ENCODE results near the gene NHSL1. TPM values are rescaled to one million over a fixed set of nuclear protein-coding genes. Genes with fewer than 3 reads are reported as not detected.

NHSL1 gene
- total RNA-seq, 2 experiments from 2014 or later, result 0.68 to 0.76 TPM

- H3K27ac Mint-ChIP-seq, result no peak overlapping the region
- peaks cover 4% of the 10 kb centered on the region for H3K27me3 Mint-ChIP-seq
- H3K36me3 Mint-ChIP-seq, result no peaks in the 10 kb centered on the region
- peak; percentile 13 for DNase-seq
- H3K9me3 Mint-ChIP-seq, result no peaks in the 10 kb centered on the region
- H3K4me1 Mint-ChIP-seq, result peaks cover 1% of the 10 kb centered on the region
- H3K4me3 Mint-ChIP-seq, result no peak overlapping the region
These were observed 10.1 kb upstream of the NHSL1 start for GRCh38 chr6:138509371-138509770.

DNA sequence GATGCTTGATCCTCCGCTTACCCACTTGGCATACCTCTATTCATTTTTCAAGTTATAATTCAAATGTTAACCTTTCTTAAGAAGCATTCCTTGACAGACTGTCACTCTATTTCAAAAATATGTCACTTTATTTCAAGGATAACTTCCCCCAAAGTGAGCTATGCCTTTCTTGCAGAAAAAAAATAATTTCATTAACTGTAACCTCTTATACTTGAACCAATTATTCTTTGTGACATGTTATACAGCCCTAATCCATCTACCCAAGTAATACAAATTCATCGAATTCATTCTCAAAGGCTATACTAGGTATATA lies 9.3 kb upstream of the NHSL1 start:
- no peak for DNase-seq
- H3K36me3 Mint-ChIP-seq, result no peaks in the 10 kb centered on the region
- peaks cover 4% of the 10 kb centered on the region for H3K27me3 Mint-ChIP-seq
- no peak overlapping the region for H3K27ac Mint-ChIP-seq
- H3K9me3 Mint-ChIP-seq, result no peaks in the 10 kb centered on the region
- peaks cover 1% of the 10 kb centered on the region for H3K4me1 Mint-ChIP-seq
- no peak overlapping the region for H3K4me3 Mint-ChIP-seq

DNA sequence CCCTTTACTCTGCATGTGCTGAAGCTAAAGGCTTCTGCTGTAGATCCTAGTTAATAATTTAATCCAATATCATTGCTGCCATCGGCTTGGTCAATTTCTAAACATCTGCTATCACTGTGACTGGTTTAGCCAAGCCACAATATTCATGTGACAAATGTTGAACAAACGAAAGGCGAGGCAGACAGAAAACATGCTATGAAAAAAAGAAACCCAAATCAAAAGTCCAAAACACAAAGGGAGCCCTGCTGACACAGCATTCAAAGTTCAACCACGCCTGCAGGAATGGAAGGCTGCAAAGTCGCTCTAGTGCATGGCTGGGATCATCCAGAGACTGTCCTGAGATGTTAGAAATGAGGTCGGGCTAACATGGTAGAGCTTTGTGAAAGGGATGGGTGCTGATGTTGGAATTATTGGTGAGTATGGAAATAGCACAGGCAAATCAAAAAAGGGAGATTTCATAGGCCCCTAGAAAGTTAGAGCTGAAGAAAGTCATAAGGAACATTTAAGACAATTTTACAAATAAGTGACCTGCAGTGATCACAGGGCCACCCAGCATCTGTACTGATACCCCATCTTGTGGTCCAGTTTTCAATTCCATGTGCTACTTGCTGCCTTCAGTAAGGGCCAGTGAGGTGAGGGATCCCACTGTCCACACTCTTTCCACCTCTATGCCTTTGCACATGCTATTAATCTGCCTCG lies 8.8 kb upstream of the NHSL1 start:
- Mint-ChIP-seq H3K4me1 (peaks cover 1% of the 10 kb centered on the region), H3K9me3 (no peaks in the 10 kb centered on the region), H3K27ac (no peak overlapping the region), H3K4me3 (no peak overlapping the region), H3K27me3 (peaks cover 4% of the 10 kb centered on the region), H3K36me3 (no peaks in the 10 kb centered on the region)
- DNase-seq, result no peak

DNA sequence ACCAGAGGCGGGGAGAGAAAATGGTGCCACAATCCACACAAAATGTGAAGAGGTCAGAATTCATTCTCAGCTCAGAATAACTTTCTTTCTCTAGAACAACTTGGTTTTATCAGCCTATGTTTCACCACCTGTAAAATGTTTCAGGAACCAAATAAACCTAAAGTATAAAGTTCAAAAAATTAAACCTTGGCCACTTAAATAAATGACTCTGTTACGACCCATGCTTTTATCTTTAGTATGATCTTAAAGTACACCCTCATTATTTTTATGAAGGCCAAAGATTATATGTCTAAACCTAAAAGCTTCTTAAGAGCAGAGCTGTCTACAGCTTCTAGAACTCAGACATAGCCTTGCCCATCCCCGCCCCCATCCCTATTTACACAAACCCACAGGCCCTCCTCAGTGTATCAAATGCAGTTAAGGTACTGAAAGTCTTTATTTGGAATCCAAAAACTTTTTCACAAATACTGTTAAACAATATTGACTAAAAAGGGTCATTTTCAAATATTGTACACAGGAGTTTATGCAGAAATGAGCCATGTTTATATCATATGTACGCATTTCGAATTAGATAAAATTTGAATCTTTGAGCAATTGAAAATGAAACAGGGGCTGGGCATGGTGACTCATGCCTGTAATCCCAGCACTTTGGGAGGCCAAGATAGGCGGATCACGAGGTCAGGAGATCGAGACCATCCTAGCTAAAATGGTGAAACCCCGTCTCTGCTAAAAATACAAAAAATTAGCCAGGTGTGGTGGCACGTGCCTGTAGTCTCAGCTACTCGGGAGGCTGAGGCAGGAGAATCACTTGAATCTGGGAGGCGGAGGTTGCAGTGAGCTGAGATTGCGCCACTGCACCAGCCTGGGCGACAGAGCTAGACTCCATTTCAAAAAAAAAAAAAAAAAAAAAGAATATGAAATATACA lies 5.7 kb upstream of the NHSL1 start:
- Mint-ChIP-seq H3K36me3 (no peaks in the 10 kb centered on the region), H3K4me1 (peaks cover 1% of the 10 kb centered on the region), H3K27ac (no peak overlapping the region), H3K27me3 (peaks cover 7% of the 10 kb centered on the region), H3K9me3 (no peaks in the 10 kb centered on the region), H3K4me3 (no peak overlapping the region)
- DNase-seq, result no peak

DNA sequence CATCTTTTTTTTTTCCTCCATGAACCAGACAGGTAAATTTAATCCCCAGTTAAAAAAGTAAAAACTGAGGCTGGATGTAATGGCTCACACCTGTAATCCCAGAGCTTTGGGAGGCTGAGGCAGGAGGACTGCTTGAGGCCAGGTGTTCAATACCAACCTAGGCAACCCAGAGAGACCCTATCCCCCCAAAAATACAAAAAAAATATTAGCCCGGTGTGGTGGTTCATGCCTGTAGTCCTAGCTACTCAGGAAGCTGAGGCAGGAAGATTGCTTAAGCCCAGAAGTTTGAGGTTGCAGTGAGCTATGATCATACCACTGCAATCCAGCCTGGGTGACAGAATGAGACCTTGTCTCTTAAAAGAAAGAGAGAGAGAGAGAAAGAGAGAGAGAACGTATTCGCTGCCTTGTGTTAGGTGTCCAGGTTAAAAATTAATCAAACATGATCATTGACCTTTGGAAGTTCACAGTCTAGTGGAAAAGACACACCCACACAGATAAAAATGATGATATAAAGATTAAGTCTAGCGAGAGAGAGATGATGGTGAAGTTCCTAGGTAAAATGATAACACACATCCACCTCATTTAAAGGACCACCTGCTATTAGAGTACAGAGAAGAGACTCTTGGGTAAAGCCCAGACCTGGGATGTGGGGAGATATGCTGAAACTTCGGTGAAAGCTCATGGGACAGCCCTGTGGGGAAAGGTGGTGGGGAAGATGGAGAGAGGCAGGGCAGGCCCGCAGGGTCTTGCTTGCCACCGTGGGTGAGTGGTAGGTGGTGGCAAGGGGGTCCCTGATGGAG lies 4.8 kb upstream of the NHSL1 start:
- no peak overlapping the region for H3K4me3 Mint-ChIP-seq
- peaks cover 4% of the 10 kb centered on the region for H3K4me1 Mint-ChIP-seq
- no peaks in the 10 kb centered on the region for H3K36me3 Mint-ChIP-seq
- H3K27me3 Mint-ChIP-seq, result peaks cover 11% of the 10 kb centered on the region
- no peak overlapping the region for H3K27ac Mint-ChIP-seq
- no peaks in the 10 kb centered on the region for H3K9me3 Mint-ChIP-seq
- DNase-seq, result no peak

DNA sequence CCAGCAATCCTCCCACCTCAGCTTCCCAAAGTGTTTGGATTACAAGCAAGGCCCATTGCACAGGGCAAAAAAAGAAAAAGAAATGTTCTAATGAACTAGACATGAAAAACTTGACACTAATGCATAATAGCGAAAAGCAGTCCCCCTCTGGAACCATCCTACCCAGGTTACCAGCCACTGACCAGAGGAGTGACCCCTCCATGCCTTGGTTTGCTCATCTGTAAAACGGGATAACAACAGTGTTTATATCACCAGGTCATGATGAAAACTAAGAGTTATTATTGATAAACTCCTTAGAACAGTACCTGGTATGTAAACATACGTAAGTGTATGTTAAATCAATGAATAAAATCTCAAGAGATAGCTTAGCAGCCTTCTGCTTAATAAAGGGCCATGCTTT lies 3.3 kb upstream of the NHSL1 start:
- Mint-ChIP-seq H3K36me3 (no peaks in the 10 kb centered on the region), H3K9me3 (no peaks in the 10 kb centered on the region), H3K4me3 (no peak overlapping the region), H3K27me3 (peaks cover 19% of the 10 kb centered on the region), H3K27ac (no peak overlapping the region), H3K4me1 (peaks cover 4% of the 10 kb centered on the region)
- DNase-seq, result no peak

DNA sequence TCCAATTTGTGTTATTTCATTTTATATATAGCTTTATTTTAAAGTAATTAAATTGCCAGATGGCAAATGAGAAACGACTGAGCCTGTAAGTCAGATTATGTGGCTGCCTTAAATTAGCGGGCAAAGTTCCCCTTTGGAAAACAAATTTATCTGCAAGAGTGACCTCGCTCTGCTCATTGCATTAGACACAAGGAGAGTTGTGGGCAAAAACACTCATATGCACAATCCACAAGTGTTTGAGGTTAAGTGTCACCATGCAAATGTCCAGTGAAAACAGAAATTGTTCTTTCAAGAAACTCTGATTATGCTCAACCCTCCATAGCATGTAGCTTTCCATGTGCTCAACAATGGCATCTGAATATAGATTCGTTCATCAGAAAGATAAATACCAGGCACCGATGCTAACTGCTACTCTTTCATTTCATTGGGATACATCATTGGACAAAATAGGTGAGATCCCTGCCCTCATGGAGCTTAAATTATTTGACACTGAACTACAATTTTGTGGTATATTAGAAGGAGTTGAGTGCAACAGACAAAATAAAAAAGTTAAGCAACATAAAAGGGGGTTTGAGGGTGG lies 1.7 kb upstream of the NHSL1 start:
- H3K9me3 Mint-ChIP-seq, result no peaks in the 10 kb centered on the region
- peaks cover 4% of the 10 kb centered on the region for H3K4me1 Mint-ChIP-seq
- H3K27me3 Mint-ChIP-seq, result peaks cover 27% of the 10 kb centered on the region
- no peak overlapping the region for H3K4me3 Mint-ChIP-seq
- no peaks in the 10 kb centered on the region for H3K36me3 Mint-ChIP-seq
- no peak overlapping the region for H3K27ac Mint-ChIP-seq
- no peak for DNase-seq

DNA sequence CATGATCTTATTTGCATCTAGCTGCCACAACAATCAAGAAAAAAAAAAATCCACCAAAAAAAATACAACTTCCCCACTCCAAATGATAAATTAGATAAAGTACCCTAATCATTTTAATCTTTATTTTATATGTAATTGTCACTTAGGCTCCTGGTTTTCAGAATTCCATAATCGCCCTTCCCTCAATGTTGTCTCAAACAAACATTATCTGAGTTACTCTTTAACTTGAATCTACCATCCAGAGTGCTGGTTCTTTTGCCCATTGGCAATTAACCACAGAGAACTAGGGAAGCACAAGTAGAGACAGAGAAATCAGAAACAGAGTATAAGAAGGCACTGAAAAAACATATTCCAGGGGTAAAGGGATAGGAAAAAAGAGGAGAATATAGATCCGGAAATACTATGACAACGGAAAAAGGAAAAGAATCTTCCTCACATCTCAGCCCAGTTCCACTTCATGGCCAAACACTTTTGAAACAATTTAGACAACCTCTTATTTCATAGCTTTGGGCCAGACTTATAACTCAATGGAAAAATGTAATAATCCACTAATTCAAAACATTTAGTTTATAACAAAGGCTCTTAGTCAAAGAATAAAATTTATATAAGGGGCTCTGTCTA lies 861 bp upstream of the NHSL1 start:
- no peaks in the 10 kb centered on the region for H3K36me3 Mint-ChIP-seq
- no peak overlapping the region for H3K27ac Mint-ChIP-seq

GRCh38 chr6:138498629-138499302 lies 528 bp downstream of the NHSL1 start:
- Mint-ChIP-seq H3K27ac (no peak overlapping the region), H3K36me3 (no peaks in the 10 kb centered on the region), H3K9me3 (no peaks in the 10 kb centered on the region), H3K27me3 (peaks cover 27% of the 10 kb centered on the region), H3K4me1 (peaks cover 4% of the 10 kb centered on the region), H3K4me3 (no peak overlapping the region)
- no peak for DNase-seq

More for the DNA sequence above, 861 bp upstream of the NHSL1 start:
- peaks cover 27% of the 10 kb centered on the region for H3K27me3 Mint-ChIP-seq
- no peak overlapping the region for H3K4me3 Mint-ChIP-seq
- no peak for DNase-seq
- H3K4me1 Mint-ChIP-seq, result peaks cover 4% of the 10 kb centered on the region
- no peaks in the 10 kb centered on the region for H3K9me3 Mint-ChIP-seq

GRCh38 chr6:138497286-138497685 lies 2.0 kb downstream of the NHSL1 start:
- DNase-seq, result no peak
- H3K27ac Mint-ChIP-seq, result no peak overlapping the region
- peaks cover 4% of the 10 kb centered on the region for H3K4me1 Mint-ChIP-seq
- no peaks in the 10 kb centered on the region for H3K36me3 Mint-ChIP-seq
- H3K27me3 Mint-ChIP-seq, result peaks cover 32% of the 10 kb centered on the region
- H3K9me3 Mint-ChIP-seq, result no peaks in the 10 kb centered on the region
- H3K4me3 Mint-ChIP-seq, result no peak overlapping the region

DNA sequence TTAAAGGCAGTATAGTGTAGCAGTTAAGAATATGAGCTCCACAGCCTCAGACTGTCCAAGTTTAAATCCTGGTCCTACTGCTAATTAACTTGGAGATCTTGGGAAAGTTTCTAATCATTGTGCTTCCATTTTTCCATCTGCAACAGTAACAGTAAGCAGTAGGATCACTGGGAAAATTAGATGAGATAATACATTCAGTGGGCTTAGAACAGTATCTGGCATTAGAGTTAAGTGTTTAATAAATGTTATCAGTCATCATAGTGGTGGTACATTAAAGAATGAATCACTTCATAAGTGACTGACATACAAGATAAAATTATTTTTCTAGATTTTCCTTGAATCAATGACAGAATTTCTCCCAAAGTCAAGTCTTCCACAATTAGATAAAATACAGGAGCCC lies 5.0 kb downstream of the NHSL1 start:
- H3K4me1 Mint-ChIP-seq, result peaks cover 1% of the 10 kb centered on the region
- DNase-seq, result no peak
- H3K36me3 Mint-ChIP-seq, result no peaks in the 10 kb centered on the region
- H3K4me3 Mint-ChIP-seq, result no peak overlapping the region
- H3K27ac Mint-ChIP-seq, result no peak overlapping the region
- peaks cover 21% of the 10 kb centered on the region for H3K27me3 Mint-ChIP-seq
- no peaks in the 10 kb centered on the region for H3K9me3 Mint-ChIP-seq

DNA sequence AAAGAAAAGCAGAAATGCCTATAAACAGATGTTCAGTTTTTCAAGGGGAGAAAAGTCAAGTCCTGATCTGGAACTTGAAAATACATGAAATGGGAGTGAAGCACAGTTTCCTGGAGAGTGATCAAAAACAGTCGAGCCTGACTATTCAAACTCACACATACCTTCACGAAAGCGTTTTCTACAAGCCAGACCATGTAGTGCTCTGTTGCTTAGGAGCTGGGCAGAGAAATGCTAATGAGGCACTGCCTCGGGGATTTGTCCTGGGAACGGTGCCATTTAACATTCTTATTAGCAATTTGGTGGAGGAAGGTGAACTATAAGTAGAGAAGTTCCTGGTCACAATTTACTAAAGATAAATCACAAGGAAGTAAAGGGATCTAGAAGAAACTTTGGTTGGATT lies 5.9 kb downstream of the NHSL1 start:
- Mint-ChIP-seq H3K27me3 (peaks cover 21% of the 10 kb centered on the region), H3K27ac (no peak overlapping the region), H3K36me3 (no peaks in the 10 kb centered on the region), H3K9me3 (no peaks in the 10 kb centered on the region), H3K4me3 (no peak overlapping the region), H3K4me1 (no peaks in the 10 kb centered on the region)
- DNase-seq, result no peak

- Mint-ChIP-seq H3K4me1 (no peaks in the 10 kb centered on the region), H3K36me3 (no peaks in the 10 kb centered on the region), H3K9me3 (no peaks in the 10 kb centered on the region), H3K27ac (no peak overlapping the region), H3K4me3 (no peak overlapping the region), H3K27me3 (peaks cover 16% of the 10 kb centered on the region)
- DNase-seq, result no peak
These were observed 6.4 kb downstream of the NHSL1 start for GRCh38 chr6:138492871-138493270.

GRCh38 chr6:138492113-138492512 lies 7.2 kb downstream of the NHSL1 start:
- Mint-ChIP-seq H3K4me1 (no peaks in the 10 kb centered on the region), H3K27ac (no peak overlapping the region), H3K36me3 (no peaks in the 10 kb centered on the region), H3K9me3 (no peaks in the 10 kb centered on the region), H3K4me3 (no peak overlapping the region), H3K27me3 (peaks cover 10% of the 10 kb centered on the region)
- no peak for DNase-seq

Data from activated naive CD8-positive, alpha-beta T cell treated with anti-CD3 and anti-CD28 coated beads for 36 hours (primary cell).